VCaP (cell line): ENCODE data around the gene ANAPC5.

ENCODE experiments used
- H3K27ac ChIP-seq: fragments of 450-650 bp; 2 replicates; pipeline ENCODE4 v1.5.1; 2017
- TF ChIP-seq, protein P1 (sequence below): fragments of 450-650 bp; conservative IDR thresholded peaks from 2 replicates; pipeline ENCODE4 v1.5.1; 2017; ENCODE audit warnings: mild to moderate bottlenecking, moderate library complexity

ANAPC5 gene

DNA sequence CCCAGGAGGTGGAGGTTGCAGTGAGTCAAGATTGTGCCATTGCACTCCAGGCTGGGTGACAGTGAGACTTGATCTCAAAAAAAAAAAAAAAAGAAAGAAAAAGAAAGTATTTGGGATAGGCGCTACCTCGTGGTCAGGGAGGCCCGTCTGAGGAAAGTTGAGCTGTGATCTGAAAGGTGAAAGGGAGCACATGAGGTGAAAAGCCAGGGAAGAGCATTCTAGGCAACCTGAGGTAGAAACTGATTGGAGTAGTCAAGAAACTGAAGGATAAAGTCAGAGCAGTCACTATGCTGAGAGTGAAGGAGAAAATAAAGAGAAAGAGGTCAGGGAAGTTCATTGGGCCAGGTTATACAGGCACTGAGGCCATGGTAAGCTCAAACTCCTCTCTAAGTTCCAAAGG is 7.7 kb downstream of the ANAPC5 start:
- TF ChIP-seq, protein P1, sequence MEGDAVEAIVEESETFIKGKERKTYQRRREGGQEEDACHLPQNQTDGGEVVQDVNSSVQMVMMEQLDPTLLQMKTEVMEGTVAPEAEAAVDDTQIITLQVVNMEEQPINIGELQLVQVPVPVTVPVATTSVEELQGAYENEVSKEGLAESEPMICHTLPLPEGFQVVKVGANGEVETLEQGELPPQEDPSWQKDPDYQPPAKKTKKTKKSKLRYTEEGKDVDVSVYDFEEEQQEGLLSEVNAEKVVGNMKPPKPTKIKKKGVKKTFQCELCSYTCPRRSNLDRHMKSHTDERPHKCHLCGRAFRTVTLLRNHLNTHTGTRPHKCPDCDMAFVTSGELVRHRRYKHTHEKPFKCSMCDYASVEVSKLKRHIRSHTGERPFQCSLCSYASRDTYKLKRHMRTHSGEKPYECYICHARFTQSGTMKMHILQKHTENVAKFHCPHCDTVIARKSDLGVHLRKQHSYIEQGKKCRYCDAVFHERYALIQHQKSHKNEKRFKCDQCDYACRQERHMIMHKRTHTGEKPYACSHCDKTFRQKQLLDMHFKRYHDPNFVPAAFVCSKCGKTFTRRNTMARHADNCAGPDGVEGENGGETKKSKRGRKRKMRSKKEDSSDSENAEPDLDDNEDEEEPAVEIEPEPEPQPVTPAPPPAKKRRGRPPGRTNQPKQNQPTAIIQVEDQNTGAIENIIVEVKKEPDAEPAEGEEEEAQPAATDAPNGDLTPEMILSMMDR = no peak
- no peak overlapping the region for H3K27ac ChIP-seq

DNA sequence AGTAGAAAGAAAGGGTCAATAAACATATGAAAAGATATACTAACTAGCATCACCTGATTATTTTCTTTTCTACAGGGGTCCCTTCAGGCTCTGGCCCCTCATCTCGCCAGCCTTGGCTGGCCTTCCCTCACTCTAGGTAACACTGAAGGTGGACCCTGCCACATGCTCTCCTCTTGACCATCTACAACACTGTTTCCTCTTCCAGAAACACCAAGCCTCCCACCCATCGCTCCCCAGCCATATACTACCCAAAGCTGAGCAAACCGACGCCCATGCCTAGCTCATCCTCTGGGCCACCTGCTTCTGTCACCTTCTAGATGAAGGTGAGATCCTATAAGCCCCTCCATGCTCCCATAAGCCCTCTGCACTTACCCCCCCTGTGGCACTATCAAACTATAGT is 14.8 kb downstream of the ANAPC5 start:
- peak overlapping the region; percentile 34 for H3K27ac ChIP-seq
- TF ChIP-seq, protein P1 = no peak

DNA sequence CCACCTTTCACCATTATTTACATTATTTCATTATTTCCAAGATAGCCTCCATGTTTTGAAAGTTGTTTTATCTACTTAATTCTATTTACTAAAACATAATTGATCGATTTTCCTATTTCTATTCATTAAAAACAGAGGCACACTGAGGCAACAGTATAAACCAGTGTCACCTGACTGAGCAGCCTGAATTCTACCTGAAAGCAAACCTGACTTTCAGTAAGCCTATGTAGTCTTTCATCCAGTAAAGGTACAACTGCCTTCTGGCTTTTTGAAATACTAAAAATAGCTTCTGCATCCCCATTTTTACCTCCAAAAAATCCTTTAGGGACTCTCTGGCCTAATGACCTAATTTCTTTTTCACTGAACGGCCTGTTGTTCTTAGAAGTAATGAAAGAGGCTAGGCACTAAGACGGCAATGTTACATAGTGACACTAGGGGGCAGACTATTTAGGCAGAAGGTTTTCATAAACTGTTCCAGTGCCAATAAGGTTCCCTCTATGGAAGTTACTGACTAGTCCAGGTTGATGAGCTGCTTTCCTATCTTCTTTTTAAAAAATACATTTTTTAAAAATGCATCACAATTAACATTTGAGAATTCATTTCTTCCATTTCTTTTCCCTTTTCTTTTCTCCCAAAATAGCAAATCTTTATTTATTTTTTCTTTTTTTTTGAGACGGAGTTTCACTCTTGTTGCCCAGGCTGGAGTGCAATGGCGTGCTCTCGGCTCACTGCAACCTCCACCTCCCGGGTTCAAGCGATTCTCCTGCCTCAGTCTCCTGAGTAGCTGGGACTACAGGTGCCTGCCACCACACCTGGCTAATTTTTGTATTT is 17.5 kb downstream of the ANAPC5 start:
- peak overlapping the region; percentile 33 for H3K27ac ChIP-seq
- TF ChIP-seq, protein P1 = peak; percentile 96

DNA sequence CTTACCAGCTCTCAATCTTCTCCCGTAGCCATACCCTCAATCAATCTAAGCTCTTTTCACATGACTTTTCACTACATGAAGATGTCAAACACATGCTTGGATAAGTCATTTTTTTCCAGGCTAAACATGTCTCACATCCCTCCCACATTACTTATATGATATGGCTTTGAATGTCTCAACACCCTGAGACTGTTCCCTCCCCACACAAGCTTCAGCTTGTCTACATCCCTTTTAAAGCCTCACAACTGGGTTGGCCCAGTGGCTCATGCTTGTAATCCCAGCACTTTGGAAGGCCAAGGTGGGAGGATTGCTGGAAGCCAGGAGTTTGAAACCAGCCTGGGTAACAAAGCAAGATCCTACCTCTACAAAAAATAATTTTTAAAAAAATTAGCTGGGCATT is 18.5 kb downstream of the ANAPC5 start:
- H3K27ac ChIP-seq = peak overlapping the region; percentile 33; the same call in 1 of the 2 replicates
- TF ChIP-seq, protein P1 = no peak

DNA sequence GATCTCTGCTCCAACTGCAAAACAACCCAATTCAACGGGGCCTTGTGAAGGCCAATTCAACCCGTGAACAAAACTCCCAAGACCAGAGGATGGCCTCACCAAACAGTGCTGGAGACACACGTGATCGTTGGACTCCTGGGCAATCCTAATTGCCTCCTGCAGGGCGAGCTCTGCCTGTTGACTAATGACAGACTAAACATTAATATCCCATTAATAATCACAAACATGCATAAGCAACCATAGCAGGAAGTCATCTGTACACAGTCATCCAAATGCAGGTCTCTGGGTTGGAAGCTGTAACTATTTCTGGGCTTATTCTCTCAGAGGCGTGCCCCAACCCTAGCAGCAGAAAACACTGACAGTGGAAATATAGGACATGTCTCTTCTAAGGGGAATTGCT is 21.0 kb downstream of the ANAPC5 start:
- H3K27ac ChIP-seq = peak overlapping the region; percentile 3; the same call in 1 of the 2 replicates
- TF ChIP-seq, protein P1 = no peak

DNA sequence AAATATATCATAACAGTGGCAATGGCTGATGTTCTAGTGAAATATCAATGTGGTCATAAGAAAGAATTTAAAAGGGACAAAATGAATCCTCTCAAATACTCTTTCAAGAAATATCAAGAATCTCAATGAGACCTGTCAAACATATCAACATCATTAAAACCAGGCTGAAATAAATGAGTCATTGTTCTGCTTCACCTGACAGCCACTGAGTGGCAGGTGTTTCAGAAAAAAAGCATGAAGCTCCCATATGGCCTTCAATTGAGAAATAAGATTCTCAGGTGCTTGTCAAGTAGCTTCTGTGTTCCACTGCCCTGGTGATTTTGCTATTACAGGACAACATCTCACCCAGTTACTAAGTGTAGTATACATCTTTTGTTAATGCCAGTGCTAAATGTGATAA is 21.5 kb downstream of the ANAPC5 start:
- H3K27ac ChIP-seq = no peak overlapping the region; the same call in 1 of the 2 replicates
- TF ChIP-seq, protein P1 = no peak

DNA sequence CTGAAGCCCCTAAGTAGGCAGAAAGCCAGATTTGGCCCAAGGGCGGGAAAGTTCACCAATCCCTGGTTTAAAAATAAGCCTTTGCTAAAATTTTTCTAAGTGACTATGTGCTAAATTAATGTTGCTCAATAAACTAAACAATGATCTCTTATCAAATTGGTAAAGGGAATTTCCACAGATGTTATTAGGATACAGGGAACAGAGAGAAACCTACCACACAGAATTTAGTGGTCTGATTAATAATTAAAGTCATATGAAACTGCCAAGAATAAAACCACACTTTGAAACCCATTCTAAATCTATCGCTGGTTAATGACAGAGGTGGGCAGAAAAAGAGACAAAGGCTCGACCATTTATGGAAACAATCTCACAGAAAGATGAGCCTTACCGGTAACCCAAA is 22.0 kb downstream of the ANAPC5 start:
- TF ChIP-seq, protein P1 = no peak
- H3K27ac ChIP-seq = no peak overlapping the region
